NT2/D1 (cell line): ENCODE measurements around the gene LARP4B.

ENCODE experiments used
- DNase-seq: peaks from one replicate; pipeline ENCODE4 v3.0.0-alpha.2; 2011; ENCODE audit warnings: low read depth, low spot score
- H3K27me3 ChIP-seq: 2 replicates; pipeline ENCODE4 v1.6.0; 2011; ENCODE audit warnings: mild to moderate bottlenecking; ENCODE audit not compliant: insufficient read length, insufficient read depth
- H3K36me3 ChIP-seq: 2 replicates; pipeline ENCODE4 v1.6.1; 2011; ENCODE audit warnings: mild to moderate bottlenecking, low read length, mixed read lengths; ENCODE audit not compliant: insufficient read depth, insufficient read length
- H3K4me1 ChIP-seq: 2 replicates; pipeline ENCODE4 v1.5.1; 2011; ENCODE audit not compliant: insufficient read depth, insufficient read length
- H3K4me3 ChIP-seq: 2 replicates; pipeline ENCODE4 v1.5.1; 2011; ENCODE audit warnings: low read depth; ENCODE audit not compliant: insufficient read length
- H3K9ac ChIP-seq: 2 replicates; pipeline ENCODE4 v1.6.0; 2011; ENCODE audit warnings: low read depth; ENCODE audit not compliant: insufficient read length
- H3K9me3 ChIP-seq: 2 replicates; pipeline ENCODE4 v1.5.1; 2011; ENCODE audit warnings: mild to moderate bottlenecking, low read length; ENCODE audit not compliant: insufficient read depth
- SUZ12 ChIP-seq: IDR thresholded peaks from 2 replicates; pipeline ENCODE4 v1.6.1; 2011; ENCODE audit not compliant: insufficient read length, insufficient read depth; ENCODE audit errors: extremely low read depth
- YY1 ChIP-seq: IDR thresholded peaks from 2 replicates; pipeline ENCODE4 v1.6.1; 2011; ENCODE audit not compliant: insufficient read length, insufficient read depth
- ZNF274 ChIP-seq: IDR thresholded peaks from 2 replicates; pipeline ENCODE4 v1.6.1; 2011; ENCODE audit warnings: mild to moderate bottlenecking, low read depth, low read length

Gene LARP4B

GRCh38 chr10:905972-906371 lies 25.5 kb downstream of the LARP4B start:
- H3K36me3 ChIP-seq, result peaks cover 29% of the 10 kb centered on the region
- no peak overlapping the region for H3K4me3 ChIP-seq
- no peak overlapping the region for H3K9ac ChIP-seq
- no peak for DNase-seq
- no peak for TF ChIP-seq SUZ12
- TF ChIP-seq YY1, result no peak
- TF ChIP-seq ZNF274, result no peak
- no peaks in the 10 kb centered on the region for H3K4me1 ChIP-seq
- no peaks in the 10 kb centered on the region for H3K27me3 ChIP-seq
- H3K9me3 ChIP-seq, result no peaks in the 10 kb centered on the region

- H3K4me3 ChIP-seq, result no peak overlapping the region
- peaks cover 26% of the 10 kb centered on the region for H3K36me3 ChIP-seq
- no peaks in the 10 kb centered on the region for H3K27me3 ChIP-seq
- TF ChIP-seq YY1, result no peak
- no peak for TF ChIP-seq SUZ12
- TF ChIP-seq ZNF274, result no peak
- H3K9ac ChIP-seq, result no peak overlapping the region
- DNase-seq, result no peak
- H3K9me3 ChIP-seq, result no peaks in the 10 kb centered on the region
- H3K4me1 ChIP-seq, result no peaks in the 10 kb centered on the region
Observed at GRCh38 chr10:905503-905902, 26.0 kb downstream of the LARP4B start.

- no peak overlapping the region for H3K4me3 ChIP-seq
- H3K9ac ChIP-seq, result no peak overlapping the region
- no peak for TF ChIP-seq ZNF274
- no peaks in the 10 kb centered on the region for H3K9me3 ChIP-seq
- H3K4me1 ChIP-seq, result no peaks in the 10 kb centered on the region
- DNase-seq, result no peak
- peaks cover 27% of the 10 kb centered on the region for H3K36me3 ChIP-seq
- H3K27me3 ChIP-seq, result no peaks in the 10 kb centered on the region
Observed at GRCh38 chr10:904403-904802, 27.1 kb downstream of the LARP4B start.

GRCh38 chr10:898141-898540 lies 33.4 kb downstream of the LARP4B start:
- no peaks in the 10 kb centered on the region for H3K4me1 ChIP-seq
- H3K9me3 ChIP-seq, result no peaks in the 10 kb centered on the region
- DNase-seq, result no peak
- peaks cover 5% of the 10 kb centered on the region for H3K36me3 ChIP-seq
- H3K9ac ChIP-seq, result no peak overlapping the region
- TF ChIP-seq ZNF274 (no peak), SUZ12 (no peak)
- no peaks in the 10 kb centered on the region for H3K27me3 ChIP-seq
- H3K4me3 ChIP-seq, result no peak overlapping the region

- H3K27me3 ChIP-seq, result no peaks in the 10 kb centered on the region
- H3K9ac ChIP-seq, result no peak overlapping the region
- no peak for DNase-seq
- H3K4me1 ChIP-seq, result no peaks in the 10 kb centered on the region
- TF ChIP-seq ZNF274 (no peak), YY1 (no peak), SUZ12 (no peak)
- H3K36me3 ChIP-seq, result peaks cover 3% of the 10 kb centered on the region
- no peak overlapping the region for H3K4me3 ChIP-seq
- no peaks in the 10 kb centered on the region for H3K9me3 ChIP-seq
Observed at GRCh38 chr10:896982-897381, 34.5 kb downstream of the LARP4B start.

- Histone ChIP-seq H3K9ac (no peak overlapping the region), H3K27me3 (no peaks in the 10 kb centered on the region), H3K4me1 (no peaks in the 10 kb centered on the region), H3K9me3 (no peaks in the 10 kb centered on the region), H3K36me3 (peaks cover 8% of the 10 kb centered on the region), H3K4me3 (no peak overlapping the region)
- TF ChIP-seq SUZ12 (no peak), ZNF274 (no peak), YY1 (no peak)
- DNase-seq, result no peak
Observed at GRCh38 chr10:895324-895723, 36.2 kb downstream of the LARP4B start.

- no peaks in the 10 kb centered on the region for H3K27me3 ChIP-seq
- H3K4me3 ChIP-seq, result no peak overlapping the region
- H3K9ac ChIP-seq, result no peak overlapping the region
- peaks cover 71% of the 10 kb centered on the region for H3K36me3 ChIP-seq
- no peaks in the 10 kb centered on the region for H3K4me1 ChIP-seq
- no peak for TF ChIP-seq ZNF274
- no peak for TF ChIP-seq YY1
- TF ChIP-seq SUZ12, result no peak
- DNase-seq, result no peak
- no peaks in the 10 kb centered on the region for H3K9me3 ChIP-seq
Observed at GRCh38 chr10:878895-879294, 52.6 kb downstream of the LARP4B start.

GRCh38 chr10:878333-878759 lies 53.2 kb downstream of the LARP4B start:
- peaks cover 71% of the 10 kb centered on the region for H3K36me3 ChIP-seq

More at GRCh38 chr10:878333-878759, 53.2 kb downstream of the LARP4B start:
- Histone ChIP-seq H3K27me3 (no peaks in the 10 kb centered on the region), H3K9ac (no peak overlapping the region), H3K4me3 (no peak overlapping the region), H3K9me3 (no peaks in the 10 kb centered on the region), H3K4me1 (no peaks in the 10 kb centered on the region)
- no peak for DNase-seq
- no peak for TF ChIP-seq SUZ12
- no peak for TF ChIP-seq ZNF274
- TF ChIP-seq YY1, result no peak
